ENCODE results near the gene RIMS4.

The RIMS4 gene

GRCh38 chr20:44762466-44763140 is 47.7 kb downstream of the RIMS4 start:
- no peaks in the 10 kb centered on the region for H3K36me3 ChIP-seq
- no peaks in the 10 kb centered on the region for H3K4me1 ChIP-seq (ENCODE audit: control insufficient read depth in 1 of 2, insufficient read depth in 1 of 2, low read depth in 1 of 2, low read length in 1 of 2)
- no peak overlapping the region for H3K4me3 ChIP-seq (ENCODE audit: low read depth in 1 of 2, low read length in 1 of 2)
- peaks cover 22% of the 10 kb centered on the region for H3K27me3 ChIP-seq
- TF ChIP-seq CTCF (IDR thresholded peaks at IDR 0.05) = no peak
- H3K9me3 ChIP-seq = no peaks in the 10 kb centered on the region
- no peak overlapping the region for H3K27ac ChIP-seq

GRCh38 chr20:44761423-44761822 is 48.9 kb downstream of the RIMS4 start:
- TF ChIP-seq CTCF (IDR thresholded peaks at IDR 0.05) = no peak
- Histone ChIP-seq H3K27me3 (peaks cover 15% of the 10 kb centered on the region), H3K4me1 (ENCODE audit: control insufficient read depth in 1 of 2, insufficient read depth in 1 of 2, low read depth in 1 of 2, low read length in 1 of 2) (no peaks in the 10 kb centered on the region)

GRCh38 chr20:44759595-44759994 is 50.8 kb downstream of the RIMS4 start:
- peaks cover 8% of the 10 kb centered on the region for H3K27me3 ChIP-seq
- TF ChIP-seq CTCF (IDR thresholded peaks at IDR 0.05) = no peak
- H3K4me1 ChIP-seq (ENCODE audit: control insufficient read depth in 1 of 2, insufficient read depth in 1 of 2, low read depth in 1 of 2, low read length in 1 of 2) = no peaks in the 10 kb centered on the region
- H3K27ac ChIP-seq = no peak overlapping the region
- no peaks in the 10 kb centered on the region for H3K9me3 ChIP-seq
- no peak overlapping the region for H3K4me3 ChIP-seq (ENCODE audit: low read depth in 1 of 2, low read length in 1 of 2)
- no peaks in the 10 kb centered on the region for H3K36me3 ChIP-seq

More at GRCh38 chr20:44761423-44761822, 48.9 kb downstream of the RIMS4 start:
- Histone ChIP-seq H3K36me3 (no peaks in the 10 kb centered on the region), H3K4me3 (ENCODE audit: low read depth in 1 of 2, low read length in 1 of 2) (no peak overlapping the region), H3K9me3 (no peaks in the 10 kb centered on the region), H3K27ac (no peak overlapping the region)

GRCh38 chr20:44758247-44759101 is 51.9 kb downstream of the RIMS4 start:
- no peaks in the 10 kb centered on the region for H3K36me3 ChIP-seq
- no peak overlapping the region for H3K4me3 ChIP-seq (ENCODE audit: low read depth in 1 of 2, low read length in 1 of 2)
- peaks cover 8% of the 10 kb centered on the region for H3K27me3 ChIP-seq
- no peaks in the 10 kb centered on the region for H3K4me1 ChIP-seq (ENCODE audit: control insufficient read depth in 1 of 2, insufficient read depth in 1 of 2, low read depth in 1 of 2, low read length in 1 of 2)
- H3K9me3 ChIP-seq = no peaks in the 10 kb centered on the region
- no peak overlapping the region for H3K27ac ChIP-seq
- TF ChIP-seq CTCF (IDR thresholded peaks at IDR 0.05) = no peak

GRCh38 chr20:44756956-44757355 is 53.4 kb downstream of the RIMS4 start:
- Histone ChIP-seq H3K4me1 (ENCODE audit: control insufficient read depth in 1 of 2, insufficient read depth in 1 of 2, low read depth in 1 of 2, low read length in 1 of 2) (no peaks in the 10 kb centered on the region), H3K27me3 (peaks cover 16% of the 10 kb centered on the region), H3K4me3 (ENCODE audit: low read depth in 1 of 2, low read length in 1 of 2) (no peak overlapping the region), H3K27ac (no peak overlapping the region), H3K36me3 (no peaks in the 10 kb centered on the region), H3K9me3 (no peaks in the 10 kb centered on the region)
- TF ChIP-seq CTCF (IDR thresholded peaks at IDR 0.05) = no peak
